Peyer's patch (tissue), 4 donors: ENCODE data around the gene PALLD. TPM values are rescaled to one million over a fixed set of nuclear protein-coding genes. Genes with fewer than 3 reads are reported as not detected.
"Not testable (repeated sequence)": the region's sequence is repeated elsewhere in the genome, so short reads cannot be mapped to it uniquely, and the experiment has no call there.

Experiments
- DNase-seq, 3 donors: peaks; one replicate each; pipeline ENCODE4 v3.0.0-alpha.2; 2017 to 2019
- H3K27ac ChIP-seq, 4 donors: fragments of 200-600 bp; sonication (generic); one replicate each; pipeline ENCODE4 v1.5.1; 2016 to 2019
- H3K27me3 ChIP-seq, 2 donors: fragments of 200-600 bp; sonication (generic); one replicate each; pipeline ENCODE4 v1.5.1; 2019
- H3K36me3 ChIP-seq, 3 donors: fragments of 200-600 bp; sonication (generic); one replicate each; pipeline ENCODE4 v1.5.1; 2016 to 2019
- H3K4me1 ChIP-seq, 4 donors: fragments of 200-600 bp; sonication (generic); one replicate each; pipeline ENCODE4 v1.5.1; 2016 to 2019
- H3K4me3 ChIP-seq, 4 donors: fragments of 200-600 bp; sonication (generic); 1 replicate in 3 of 4; 2 replicates in 1 of 4; pipeline ENCODE4 v1.5.1; 2016 to 2019; ENCODE audit warnings: mild to moderate bottlenecking in 1 of 4
- H3K9me3 ChIP-seq, 4 donors: fragments of 200-600 bp; sonication (generic); one replicate each; pipeline ENCODE4 v1.5.1; 2016 to 2019; ENCODE audit warnings: mild to moderate bottlenecking in 1 of 4
- CTCF ChIP-seq, 6 experiments: fragments of 450-650 bp in 4 of 6; fragments of 200-600 bp in 2 of 6; sonication (generic) in 1 of 6; IDR thresholded peaks; one replicate each; pipeline ENCODE4 v1.5.1; 2017 to 2019; ENCODE audit warnings: antibody characterized with exemption in 6 of 6, mild to moderate bottlenecking in 3 of 6, moderate library complexity in 1 of 6
- POLR2A ChIP-seq, 2 donors: fragments of 450-650 bp; IDR thresholded peaks; one replicate each; pipeline ENCODE4 v1.5.1; 2017; ENCODE audit warnings: antibody characterized with exemption in 2 of 2, mild to moderate bottlenecking in 2 of 2, moderate library complexity in 2 of 2
- total RNA-seq, 4 donors: library from RNA; depleted of rRNA; stranded (reverse); fragments of >200 nt; gene quantifications; one replicate each; pipeline ENCODE4 v1.1.0, GENCODE V29; 2016

The PALLD gene
- total RNA-seq, 4 donors from 2014 or later, result 68.0 to 175 (median 78.4) TPM

- no peaks in the 10 kb centered on the region for H3K36me3 ChIP-seq
- no peak overlapping the region for H3K27ac ChIP-seq
- no peak for TF ChIP-seq POLR2A (IDR thresholded peaks at IDR 0.05)
- TF ChIP-seq CTCF (IDR thresholded peaks at IDR 0.05), result no peak
- DNase-seq, result no peak
- H3K9me3 ChIP-seq, result no peaks in the 10 kb centered on the region
- no peaks in the 10 kb centered on the region for H3K4me1 ChIP-seq
- no peak overlapping the region for H3K4me3 ChIP-seq
- H3K27me3 ChIP-seq, result no peaks in the 10 kb centered on the region
These were observed 9.2 kb downstream of the PALLD start for GRCh38 chr4:168506014-168506413.

DNA sequence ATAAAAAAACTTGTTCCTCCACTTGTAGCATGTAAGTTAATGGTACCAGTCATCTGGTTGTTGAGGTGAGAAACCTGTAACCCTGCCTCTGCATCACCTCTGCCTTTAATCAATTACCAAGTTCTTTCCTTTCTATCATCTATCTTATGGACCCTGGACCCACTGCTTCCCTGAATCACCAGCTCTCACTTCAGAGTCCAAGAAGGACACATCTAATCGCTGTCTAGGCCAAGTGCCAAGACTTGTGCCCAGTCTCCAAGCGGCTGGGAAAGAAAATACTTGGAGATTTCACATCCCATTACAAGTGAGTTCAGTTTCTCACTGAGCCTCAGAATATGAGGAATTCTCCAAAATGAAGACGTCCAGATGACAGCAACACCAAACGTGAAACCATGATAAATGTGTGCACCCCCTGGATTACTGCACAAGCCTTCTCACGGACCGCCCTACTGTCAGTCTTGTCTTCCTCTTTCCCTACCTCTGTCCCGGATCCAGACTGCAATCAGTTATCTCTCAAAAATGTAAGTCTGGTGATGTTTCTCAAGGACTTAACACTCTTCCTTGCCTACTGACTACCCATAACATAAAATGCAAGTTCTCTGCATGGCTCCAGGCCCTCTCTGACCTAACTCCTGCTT is 10.4 kb downstream of the PALLD start:
- Histone ChIP-seq H3K4me1 (no peaks in the 10 kb centered on the region), H3K27ac (no peak overlapping the region), H3K27me3 (no peaks in the 10 kb centered on the region), H3K9me3 (no peaks in the 10 kb centered on the region), H3K4me3 (no peak overlapping the region), H3K36me3 (no peaks in the 10 kb centered on the region)
- TF ChIP-seq POLR2A (IDR thresholded peaks at IDR 0.05) (no peak), CTCF (IDR thresholded peaks at IDR 0.05) (no peak)
- DNase-seq, result peak in 2 of 3 donors; percentile 47 to 78

- DNase-seq, result no peak
- H3K4me1 ChIP-seq, result no peaks in the 10 kb centered on the region
- TF ChIP-seq CTCF (IDR thresholded peaks at IDR 0.05) (no peak), POLR2A (IDR thresholded peaks at IDR 0.05) (no peak)
- no peaks in the 10 kb centered on the region for H3K9me3 ChIP-seq
- no peaks in the 10 kb centered on the region for H3K27me3 ChIP-seq
- no peak overlapping the region for H3K27ac ChIP-seq
- H3K4me3 ChIP-seq, result no peak overlapping the region
- H3K36me3 ChIP-seq, result no peaks in the 10 kb centered on the region
These were observed 11.8 kb downstream of the PALLD start for GRCh38 chr4:168508683-168509082.

DNA sequence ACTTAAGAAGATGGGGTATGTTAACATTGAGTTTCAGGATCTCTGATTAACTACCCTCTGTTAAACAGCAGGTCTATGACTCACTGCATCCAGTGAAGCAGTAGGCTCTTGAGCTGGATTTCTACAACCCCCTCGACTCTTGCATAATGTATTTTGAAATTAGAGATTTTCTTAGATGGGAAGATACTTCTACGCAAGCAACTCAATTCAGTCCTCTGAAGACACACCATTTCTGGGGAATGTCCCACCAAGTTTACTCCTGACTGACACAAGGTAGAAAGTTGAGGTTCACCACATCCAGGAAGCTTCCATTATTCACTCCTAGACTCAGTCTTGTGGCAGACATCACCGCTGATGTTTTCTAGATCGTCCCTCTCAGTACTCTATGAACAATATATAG is 12.9 kb downstream of the PALLD start:
- Histone ChIP-seq H3K4me3 (no peak overlapping the region), H3K9me3 (no peaks in the 10 kb centered on the region), H3K27me3 (no peaks in the 10 kb centered on the region), H3K36me3 (no peaks in the 10 kb centered on the region), H3K4me1 (no peaks in the 10 kb centered on the region), H3K27ac (no peak overlapping the region)
- no peak for DNase-seq
- no peak for TF ChIP-seq CTCF (IDR thresholded peaks at IDR 0.05)
- TF ChIP-seq POLR2A (IDR thresholded peaks at IDR 0.05), result no peak

DNA sequence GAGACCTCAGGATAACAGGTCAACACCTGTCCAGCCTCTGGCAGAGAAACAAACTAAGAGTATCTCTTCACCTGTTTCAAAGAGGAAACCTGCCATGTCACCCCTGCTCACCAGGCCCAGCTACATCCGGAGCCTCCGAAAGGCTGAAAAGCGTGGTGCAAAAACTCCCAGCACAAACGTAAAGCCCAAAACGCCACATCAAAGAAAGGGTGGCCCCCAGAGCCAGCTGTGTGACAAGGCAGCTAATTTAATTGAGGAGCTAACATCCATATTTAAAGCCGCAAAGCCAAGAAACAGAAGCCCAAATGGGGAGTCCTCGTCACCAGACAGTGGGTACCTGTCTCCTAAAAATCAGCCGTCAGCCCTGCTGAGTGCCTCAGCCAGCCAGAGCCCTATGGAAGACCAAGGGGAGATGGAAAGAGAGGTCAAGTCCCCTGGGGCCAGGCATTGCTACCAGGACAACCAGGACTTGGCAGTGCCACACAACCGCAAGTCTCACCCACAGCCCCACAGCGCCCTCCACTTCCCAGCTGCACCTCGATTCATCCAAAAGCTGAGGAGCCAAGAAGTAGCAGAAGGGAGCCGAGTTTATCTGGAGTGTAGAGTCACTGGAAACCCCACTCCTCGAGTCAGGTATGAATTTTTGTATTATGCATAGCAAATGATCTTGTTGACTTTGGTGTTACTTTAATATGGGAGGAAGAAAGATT is 15.1 kb downstream of the PALLD start:
- H3K4me1 ChIP-seq, result no peaks in the 10 kb centered on the region
- peak in 2 of 3 donors; percentile 20 to 56 for DNase-seq
- H3K9me3 ChIP-seq, result no peaks in the 10 kb centered on the region
- no peaks in the 10 kb centered on the region for H3K36me3 ChIP-seq
- no peaks in the 10 kb centered on the region for H3K27me3 ChIP-seq
- H3K4me3 ChIP-seq, result no peak overlapping the region
- H3K27ac ChIP-seq, result no peak overlapping the region
- TF ChIP-seq CTCF (IDR thresholded peaks at IDR 0.05), result no peak
- no peak for TF ChIP-seq POLR2A (IDR thresholded peaks at IDR 0.05)

DNA sequence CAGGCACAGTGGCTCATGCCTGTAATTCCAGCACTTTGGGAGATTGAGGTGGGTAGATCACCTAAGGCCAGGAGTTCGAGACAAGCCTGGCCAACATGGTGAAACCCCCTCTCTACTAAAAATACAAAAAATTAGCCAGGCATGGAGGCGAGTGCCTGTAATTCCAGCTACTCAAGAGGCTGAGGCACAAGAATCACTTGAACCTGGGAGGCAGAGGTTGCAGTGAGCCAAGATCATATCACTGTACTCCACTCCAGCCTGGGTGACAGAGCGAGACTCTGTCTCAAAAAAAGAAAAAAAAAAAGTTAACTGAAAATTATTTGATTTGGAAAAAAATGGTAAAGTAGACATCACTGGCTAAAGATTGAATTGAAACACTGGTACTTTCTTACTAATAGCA is 17.0 kb downstream of the PALLD start:
- H3K27me3 ChIP-seq, H3K36me3 ChIP-seq, H3K4me3 ChIP-seq, H3K9me3 ChIP-seq, H3K27ac ChIP-seq, DNase-seq, H3K4me1 ChIP-seq: not testable (repeated sequence)
